T-helper 2 cell treated with Interferon-gamma antibody and Interleukin-4, amounts not matched to agents 5 μg/mL and 100 μg/mL, for 36 hours (primary cell): ENCODE results near the gene SYT3.
"Not testable (repeated sequence)": the region's sequence is repeated elsewhere in the genome, so short reads cannot be mapped to it uniquely, and the experiment has no call there.

ENCODE experiments used
- DNase-seq: peaks from one replicate; pipeline ENCODE4 v3.0.0; 2021; ENCODE audit warnings: low spot score
- H3K27ac Mint-ChIP-seq: one replicate; pipeline ENCODE4 v1.8.0; 2021; ENCODE audit warnings: mild to moderate bottlenecking, mixed read lengths
- H3K27me3 Mint-ChIP-seq: one replicate; pipeline ENCODE4 v1.8.0; 2021; ENCODE audit warnings: low read depth, mixed read lengths
- H3K36me3 Mint-ChIP-seq: one replicate; pipeline ENCODE4 v1.8.0; 2021; ENCODE audit warnings: low read depth, mixed read lengths
- H3K4me1 Mint-ChIP-seq: one replicate; pipeline ENCODE4 v1.8.0; 2021; ENCODE audit warnings: low read depth, mixed read lengths
- H3K4me3 Mint-ChIP-seq: one replicate; pipeline ENCODE4 v1.8.0; 2022; ENCODE audit warnings: mild to moderate bottlenecking, moderate library complexity, mixed read lengths
- H3K9me3 Mint-ChIP-seq: one replicate; pipeline ENCODE4 v1.8.0; 2021; ENCODE audit warnings: mixed read lengths

Gene SYT3

GRCh38 chr19:50580240-50580639, 59.4 kb downstream of the SYT3 start:
- H3K27ac Mint-ChIP-seq = no peak overlapping the region
- H3K4me1 Mint-ChIP-seq = no peaks in the 10 kb centered on the region
- H3K27me3 Mint-ChIP-seq = peaks cover 3% of the 10 kb centered on the region

DNA sequence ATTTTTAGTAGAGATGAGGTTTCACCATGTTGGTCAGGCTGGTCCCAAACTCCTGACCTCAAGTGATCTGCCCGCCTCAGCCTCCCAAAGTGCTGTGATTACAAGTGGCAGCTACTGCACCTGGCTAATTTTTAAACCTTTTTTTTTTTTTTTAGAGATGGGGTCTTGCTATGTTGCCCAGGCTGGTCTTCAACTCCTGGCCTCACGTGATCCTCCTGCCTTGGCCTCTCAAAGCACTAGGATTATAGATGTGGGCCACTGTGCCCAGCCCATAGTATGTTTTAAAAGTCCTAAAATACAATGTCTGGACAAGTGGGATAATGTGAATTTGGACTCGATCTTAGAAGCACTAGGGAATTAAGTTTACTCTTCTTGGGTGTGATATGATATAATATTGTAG, 62.9 kb downstream of the SYT3 start:
- DNase-seq, H3K27ac Mint-ChIP-seq, H3K27me3 Mint-ChIP-seq, H3K36me3 Mint-ChIP-seq, H3K4me1 Mint-ChIP-seq, H3K9me3 Mint-ChIP-seq, H3K4me3 Mint-ChIP-seq: not testable (repeated sequence)

More at GRCh38 chr19:50580240-50580639, 59.4 kb downstream of the SYT3 start:
- Mint-ChIP-seq H3K36me3 (no peaks in the 10 kb centered on the region), H3K9me3 (no peaks in the 10 kb centered on the region), H3K4me3 (no peak overlapping the region)
- DNase-seq = no peak

DNA sequence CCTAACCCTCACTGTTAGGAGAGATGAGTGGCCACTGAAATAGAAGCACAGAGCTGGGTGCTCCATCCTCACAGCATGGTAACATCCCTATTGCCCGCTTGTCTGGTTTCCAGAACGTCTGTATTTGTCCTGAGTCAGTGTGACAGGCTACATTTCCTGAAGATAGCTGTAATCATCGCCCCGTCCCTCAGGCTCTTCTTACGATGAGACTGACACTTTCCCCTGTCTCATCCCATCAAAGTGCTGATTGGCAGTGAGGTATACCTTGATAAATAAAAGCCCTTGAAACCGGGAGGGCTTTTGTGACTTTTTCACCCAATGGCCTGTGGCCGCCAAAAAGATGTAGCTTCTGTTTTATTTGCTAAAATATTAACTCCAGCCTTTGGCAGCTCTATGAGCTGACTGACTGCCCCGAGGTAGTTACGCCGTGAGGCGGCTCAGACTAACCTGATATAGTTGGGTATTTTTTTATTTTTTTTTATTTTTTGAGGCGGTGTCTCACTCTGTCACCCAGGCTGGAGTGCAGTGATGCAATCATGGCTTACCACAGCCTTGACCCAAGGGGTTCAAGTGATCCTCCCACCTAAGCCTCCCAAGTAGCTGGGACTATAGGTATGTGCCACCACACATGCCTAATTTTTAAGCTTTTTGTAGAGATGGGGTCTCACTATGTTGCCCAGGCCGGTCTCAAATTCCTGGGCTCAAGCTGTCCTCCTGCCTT, 65.8 kb downstream of the SYT3 start:
- Mint-ChIP-seq H3K27ac (no peak overlapping the region), H3K9me3 (no peaks in the 10 kb centered on the region), H3K36me3 (no peaks in the 10 kb centered on the region), H3K4me3 (no peak overlapping the region), H3K27me3 (peaks cover 13% of the 10 kb centered on the region), H3K4me1 (no peaks in the 10 kb centered on the region)
- no peak for DNase-seq
